GM18511 (cell line): ENCODE results near the gene PIK3R4.

Experiments used
- ATAC-seq: cut with Tn5 transposase; IDR thresholded peaks from one replicate; pipeline ENCODE4 v1.9.1; 2021; ENCODE audit warnings: mild to moderate bottlenecking, moderate library complexity; ENCODE audit not compliant: unreplicated experiment

PIK3R4 gene

GRCh38 chr3:130746246-130747039 lies at the start of gene PIK3R4:
Gene PIK3R4 (minus strand): TSS chr3:130746829. CDS start chr3:130745218, 1,611 bp downstream.
- peak; percentile 93 for ATAC-seq

GRCh38 chr3:130795396-130795795 lies 48.8 kb upstream of the PIK3R4 start:
- no peak for ATAC-seq

DNA sequence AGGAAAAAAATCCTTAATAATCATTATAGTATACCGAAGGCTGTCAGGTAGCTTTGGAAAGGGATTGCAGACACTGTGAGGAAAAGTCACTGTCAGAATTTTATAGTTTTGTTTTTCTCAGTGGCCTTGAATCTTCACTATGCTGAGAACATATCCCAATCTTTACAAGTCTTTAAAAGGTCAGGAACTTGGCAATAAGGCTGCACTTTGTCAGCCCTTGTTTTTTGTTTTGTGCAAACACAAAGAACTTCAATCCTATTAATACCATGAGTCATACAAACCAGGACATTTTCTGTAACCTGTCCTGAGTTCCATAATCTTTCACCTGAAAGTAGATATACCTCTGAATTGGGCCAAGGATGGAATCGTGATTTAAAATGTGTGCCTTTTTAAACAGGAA lies 45.6 kb upstream of the PIK3R4 start:
- ATAC-seq, result no peak

DNA sequence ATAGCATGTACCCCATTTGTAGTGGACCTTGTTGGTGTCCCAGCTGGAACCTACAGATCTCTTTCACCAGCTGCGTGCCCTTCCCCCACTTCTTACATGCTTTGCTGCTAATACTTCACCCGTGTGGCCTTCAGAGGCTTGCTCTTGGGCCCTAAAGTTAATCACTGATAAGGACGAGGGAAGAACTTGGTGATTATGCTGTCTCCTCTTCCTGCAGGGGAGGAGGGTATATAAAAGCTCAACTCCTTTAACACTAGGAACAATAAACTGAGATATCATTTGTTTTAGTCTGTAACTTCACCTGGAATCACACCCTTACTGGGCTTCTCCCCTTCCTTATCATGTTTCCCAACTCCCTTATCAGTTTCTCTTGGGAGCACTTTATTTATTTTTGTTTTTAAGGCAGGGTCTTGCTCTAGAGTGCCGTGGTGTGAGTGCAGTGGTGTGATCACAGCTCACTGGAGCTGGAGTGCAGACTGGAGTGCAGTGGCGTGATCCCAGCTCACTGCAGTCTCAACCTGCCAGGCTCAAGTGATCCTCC lies 43.2 kb upstream of the PIK3R4 start:
- ATAC-seq, result no peak

DNA sequence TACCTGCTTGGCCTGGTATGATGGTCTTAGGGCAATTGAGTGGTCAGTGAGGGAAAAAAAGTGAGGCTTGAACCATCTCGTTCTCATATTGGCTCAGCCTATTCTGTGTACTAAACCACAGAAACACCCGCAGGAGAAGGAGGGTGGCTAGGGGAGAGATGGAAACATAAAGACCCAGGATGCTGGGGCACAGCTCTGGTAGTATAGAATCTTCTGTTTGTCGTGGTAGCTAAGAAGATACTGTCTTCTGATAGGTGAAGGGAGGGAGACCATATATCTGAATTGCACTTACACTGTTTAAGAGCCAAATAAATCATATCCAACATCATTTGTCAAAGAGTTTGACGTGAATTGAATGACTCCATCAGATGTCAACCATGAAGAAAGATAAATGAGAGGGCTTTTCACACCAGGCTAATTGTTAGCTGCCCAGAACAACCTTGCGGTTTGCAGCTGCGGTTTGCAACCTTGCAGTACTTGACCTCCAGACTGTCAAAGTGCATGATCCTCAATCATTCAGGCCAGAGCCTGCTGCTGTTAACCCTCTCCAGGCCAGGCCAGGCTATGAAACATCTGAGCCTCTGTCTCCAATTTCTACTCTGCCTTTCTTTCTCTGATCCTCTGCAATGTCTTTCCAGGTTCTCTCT lies 40.9 kb upstream of the PIK3R4 start:
- ATAC-seq, result no peak

DNA sequence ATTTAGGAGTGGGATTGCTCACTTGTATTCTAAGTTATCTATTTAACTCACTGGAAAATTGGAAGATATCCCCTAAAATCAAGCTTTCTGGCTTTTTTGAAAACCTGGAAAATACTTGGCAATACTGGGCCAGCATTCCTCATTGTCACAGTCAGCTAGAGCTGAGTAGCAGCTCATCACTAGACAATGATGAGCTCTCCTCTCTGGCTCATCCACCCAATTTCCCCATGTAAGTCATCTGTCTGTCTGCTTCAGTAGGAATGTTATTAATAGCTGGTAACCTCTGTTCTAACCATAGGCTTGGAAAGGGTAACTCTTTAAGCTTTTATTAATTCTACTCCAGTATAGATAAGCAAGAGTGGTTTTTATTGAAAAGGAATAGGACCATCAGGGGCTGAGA lies 39.7 kb upstream of the PIK3R4 start:
- no peak for ATAC-seq

- ATAC-seq, result no peak
Measured at GRCh38 chr3:130783629-130784028, 37.0 kb upstream of the PIK3R4 start.

GRCh38 chr3:130779486-130779885 lies 32.9 kb upstream of the PIK3R4 start:
- ATAC-seq, result peak; percentile 9

- peak; percentile 95 for ATAC-seq
Measured at GRCh38 chr3:130779031-130779430, 32.4 kb upstream of the PIK3R4 start.

GRCh38 chr3:130773366-130773765 lies 26.7 kb upstream of the PIK3R4 start:
- no peak for ATAC-seq

DNA sequence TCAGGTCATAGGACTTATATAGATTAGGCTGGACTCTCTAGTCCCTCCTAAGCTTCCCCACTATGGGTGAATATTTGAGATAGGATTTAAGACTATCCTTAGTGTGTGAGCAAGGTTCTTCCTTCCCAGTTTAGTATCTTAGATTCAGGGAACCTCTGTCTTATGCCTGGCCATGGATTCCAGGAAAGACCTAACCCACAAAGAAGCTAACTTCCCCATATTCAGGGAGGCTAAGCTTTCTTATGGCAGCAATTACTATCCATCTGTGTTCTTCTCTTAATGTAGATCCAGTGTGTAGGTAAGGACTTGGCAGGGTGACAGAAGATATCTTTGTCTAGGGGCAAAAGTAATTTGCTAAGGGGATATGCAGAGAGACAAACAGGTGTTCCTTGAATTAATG lies 25.5 kb upstream of the PIK3R4 start:
- ATAC-seq, result no peak

GRCh38 chr3:130770644-130771043 lies 24.0 kb upstream of the PIK3R4 start:
- ATAC-seq, result no peak

- no peak for ATAC-seq
Measured at GRCh38 chr3:130761730-130762311, 15.2 kb upstream of the PIK3R4 start.

DNA sequence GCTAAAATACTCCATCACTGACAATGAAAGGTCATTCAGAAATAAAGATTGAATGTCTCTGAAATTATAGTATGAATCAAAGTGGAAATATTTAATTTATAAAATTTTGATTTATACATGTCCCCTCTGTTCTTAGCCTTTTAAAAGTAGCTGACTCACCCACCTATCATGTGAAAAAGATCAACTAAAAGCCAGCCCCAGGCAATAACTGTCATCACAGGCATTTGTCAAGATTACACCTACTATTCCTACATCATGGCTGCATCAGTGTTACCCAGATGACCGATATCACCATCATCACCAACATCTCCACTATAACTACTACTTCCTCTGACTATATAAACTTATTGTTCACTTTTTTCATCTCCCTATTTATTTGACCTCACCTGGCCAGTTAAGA lies 14.3 kb upstream of the PIK3R4 start:
- ATAC-seq, result no peak

- peak; percentile 78 for ATAC-seq
Measured at GRCh38 chr3:130759692-130760338, 13.2 kb upstream of the PIK3R4 start.

DNA sequence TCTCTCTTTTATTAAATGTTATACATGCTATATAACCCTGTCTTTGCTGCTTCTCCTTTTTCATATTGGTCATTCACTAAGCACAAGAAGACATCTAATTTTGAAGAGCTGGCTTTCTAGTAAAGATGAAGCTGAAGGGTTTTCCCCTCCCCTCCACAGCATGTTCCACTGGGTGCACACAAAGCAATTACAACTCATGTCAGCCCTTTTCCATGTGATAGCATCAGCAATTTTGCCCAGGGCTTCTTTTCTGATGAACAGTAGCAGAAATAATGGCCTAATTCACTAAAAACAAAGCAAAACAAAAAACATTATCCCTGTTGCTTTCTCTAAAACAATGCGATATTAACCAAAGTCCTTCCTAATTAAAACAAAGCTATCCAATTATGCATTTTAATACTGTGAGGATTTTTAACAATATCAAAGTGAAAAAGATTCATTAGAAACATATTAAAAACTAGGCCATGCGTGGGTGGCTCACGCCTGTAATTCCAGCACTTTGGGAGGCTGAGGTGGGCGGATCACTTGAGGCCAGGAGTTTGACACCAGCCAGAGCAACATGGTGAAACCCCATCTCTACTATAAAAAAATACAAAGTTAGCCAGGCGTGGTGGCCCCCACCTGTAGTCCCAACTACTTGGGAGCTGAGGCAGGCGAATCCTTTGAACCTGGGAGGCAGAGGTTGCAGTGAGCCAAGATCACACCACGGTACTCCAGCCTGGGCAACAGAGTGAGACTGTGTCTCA lies 12.2 kb upstream of the PIK3R4 start:
- ATAC-seq, result peak; percentile 59

DNA sequence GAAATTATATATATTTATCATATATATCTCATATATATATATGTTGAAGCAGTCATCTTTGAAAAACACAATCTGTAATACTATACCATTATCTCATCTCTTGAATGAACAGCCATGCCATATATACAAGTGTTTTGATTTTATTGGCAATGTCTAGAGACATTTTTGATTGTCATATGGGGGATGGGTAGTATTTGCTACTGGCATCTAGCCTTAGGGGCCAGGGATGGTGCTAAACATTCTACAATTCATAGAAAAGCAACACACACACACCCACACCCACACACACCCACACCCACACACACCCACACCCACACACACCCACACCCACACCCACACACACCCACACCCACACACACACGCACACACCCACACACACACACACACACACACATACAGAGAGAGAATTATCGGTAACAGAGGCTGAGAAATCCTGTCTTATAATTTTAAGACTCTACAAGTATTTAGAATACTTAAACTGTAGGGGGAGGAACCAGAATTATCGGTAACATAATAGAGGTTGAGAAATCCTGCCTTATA lies 11.1 kb upstream of the PIK3R4 start:
- ATAC-seq, result no peak

DNA sequence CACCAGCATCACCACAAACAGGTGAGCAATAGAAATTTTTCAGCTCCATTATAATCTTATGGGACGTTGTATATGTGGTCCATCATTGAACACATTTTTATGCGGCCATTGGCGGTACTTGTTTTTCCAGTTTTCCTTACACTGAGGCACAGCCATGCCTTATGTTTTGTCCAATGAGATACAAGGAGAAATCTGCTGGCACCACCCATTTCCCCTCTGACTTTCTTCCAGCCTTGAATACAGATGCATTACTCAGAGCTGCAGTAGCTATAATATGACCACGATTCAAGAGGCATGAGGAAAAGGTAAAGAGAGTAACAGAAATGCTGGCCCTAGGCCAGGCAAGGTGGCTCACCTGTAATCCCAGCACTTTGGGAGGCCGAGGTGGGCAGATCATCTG lies 9.0 kb upstream of the PIK3R4 start:
- ATAC-seq, result no peak

DNA sequence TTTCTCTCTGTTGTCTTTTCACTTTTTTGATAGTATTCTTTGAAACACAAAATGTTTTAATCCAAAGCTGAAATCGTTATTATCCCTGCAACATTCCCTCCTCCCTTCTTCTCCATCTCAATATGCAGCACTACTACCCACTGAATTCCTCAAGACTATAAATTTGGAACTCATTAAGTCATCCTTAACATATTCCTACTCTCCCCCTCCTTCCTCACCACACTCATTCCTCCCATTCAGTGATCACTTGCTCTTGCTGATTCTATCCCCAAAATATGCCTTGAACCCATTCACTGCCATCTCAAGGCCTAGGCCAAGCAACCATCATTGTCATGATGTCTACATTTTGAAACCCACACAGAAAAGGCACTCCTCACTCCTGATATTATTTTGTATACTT lies 2.4 kb upstream of the PIK3R4 start:
- ATAC-seq, result no peak

GRCh38 chr3:130748467-130748861 lies 1.8 kb upstream of the PIK3R4 start:
- no peak for ATAC-seq
